Measurements from ENCODE around the gene LOXL4.

DNA sequence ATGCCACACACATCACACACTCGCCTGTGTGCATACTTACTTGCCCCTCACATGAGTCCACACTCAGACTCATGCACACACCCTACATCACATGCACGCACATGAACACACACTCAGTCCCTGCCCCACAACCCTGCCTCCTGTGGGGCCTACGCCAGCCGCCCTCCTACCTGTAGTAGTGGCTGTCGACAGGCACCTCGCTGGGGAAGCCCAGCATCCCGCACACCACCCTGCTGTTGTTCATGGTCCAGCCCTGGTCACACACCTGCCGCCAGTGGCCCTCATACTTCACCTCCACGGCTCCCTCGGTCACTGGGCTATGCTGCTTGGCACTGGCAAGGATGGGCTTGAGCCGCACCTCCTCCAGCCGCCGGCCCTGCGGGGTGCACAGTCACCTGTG is 7.2 kb downstream of the LOXL4 start:
- TF ChIP-seq, protein P1, sequence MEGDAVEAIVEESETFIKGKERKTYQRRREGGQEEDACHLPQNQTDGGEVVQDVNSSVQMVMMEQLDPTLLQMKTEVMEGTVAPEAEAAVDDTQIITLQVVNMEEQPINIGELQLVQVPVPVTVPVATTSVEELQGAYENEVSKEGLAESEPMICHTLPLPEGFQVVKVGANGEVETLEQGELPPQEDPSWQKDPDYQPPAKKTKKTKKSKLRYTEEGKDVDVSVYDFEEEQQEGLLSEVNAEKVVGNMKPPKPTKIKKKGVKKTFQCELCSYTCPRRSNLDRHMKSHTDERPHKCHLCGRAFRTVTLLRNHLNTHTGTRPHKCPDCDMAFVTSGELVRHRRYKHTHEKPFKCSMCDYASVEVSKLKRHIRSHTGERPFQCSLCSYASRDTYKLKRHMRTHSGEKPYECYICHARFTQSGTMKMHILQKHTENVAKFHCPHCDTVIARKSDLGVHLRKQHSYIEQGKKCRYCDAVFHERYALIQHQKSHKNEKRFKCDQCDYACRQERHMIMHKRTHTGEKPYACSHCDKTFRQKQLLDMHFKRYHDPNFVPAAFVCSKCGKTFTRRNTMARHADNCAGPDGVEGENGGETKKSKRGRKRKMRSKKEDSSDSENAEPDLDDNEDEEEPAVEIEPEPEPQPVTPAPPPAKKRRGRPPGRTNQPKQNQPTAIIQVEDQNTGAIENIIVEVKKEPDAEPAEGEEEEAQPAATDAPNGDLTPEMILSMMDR (IDR thresholded peaks at IDR 0.05), result no peak
- no peak for TF ChIP-seq EZH2 (IDR thresholded peaks at IDR 0.05; ENCODE audit: borderline replicate concordance, insufficient read depth, low read depth, low read length, poor library complexity, severe bottlenecking)

Data from B cell (primary cell).